ENCODE results near the gene PSME1.

The PSME1 gene

DNA sequence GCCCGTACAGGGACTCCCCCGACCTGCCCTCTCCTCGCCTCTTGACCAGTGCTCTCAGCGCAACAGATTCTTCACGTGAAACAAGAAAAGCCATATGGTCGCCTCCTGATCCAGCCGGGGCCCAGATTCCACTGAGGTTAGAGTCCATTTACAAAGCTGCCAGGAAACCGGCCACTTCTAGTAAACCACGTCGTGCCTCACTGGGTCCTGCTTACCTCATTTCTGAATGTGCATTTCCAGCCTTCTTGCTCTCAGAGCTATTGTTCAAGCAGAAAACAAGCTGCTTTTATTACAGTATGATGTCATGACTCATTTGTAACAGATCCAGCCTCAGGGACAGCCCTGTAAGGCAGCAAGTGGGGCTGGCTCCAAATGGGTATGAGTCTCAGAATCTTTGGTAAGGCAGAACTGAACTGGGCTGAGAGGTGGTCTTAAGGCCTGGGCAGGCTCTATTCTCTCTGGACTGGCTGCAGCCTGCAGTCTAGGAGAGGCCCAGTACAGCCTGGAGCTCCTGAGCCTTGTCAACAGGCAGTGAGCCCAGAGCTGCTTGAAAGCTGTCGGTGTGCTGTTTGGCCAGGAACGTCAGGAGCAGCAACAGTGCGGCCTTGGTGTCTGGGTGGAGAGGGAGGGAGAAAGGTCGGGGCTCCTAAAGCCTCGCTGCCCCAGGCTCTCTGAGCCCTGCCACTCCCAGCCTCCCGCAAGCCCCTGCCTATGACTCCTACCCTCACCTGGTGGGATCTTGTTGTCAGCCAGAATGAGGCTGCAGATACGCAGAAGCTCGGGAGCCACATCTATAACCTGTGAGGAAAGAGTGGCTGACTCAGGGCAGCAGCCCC is 44.2 kb downstream of the PSME1 start:
- Mint-ChIP-seq H3K27ac (ENCODE audit: low read depth) (no peak overlapping the region), H3K4me1 (peaks cover 7% of the 10 kb centered on the region), H3K9me3 (no peaks in the 10 kb centered on the region), H3K36me3 (ENCODE audit: insufficient read depth) (peaks cover 26% of the 10 kb centered on the region), H3K27me3 (no peaks in the 10 kb centered on the region), H3K4me3 (no peak overlapping the region)
- ATAC-seq (replicated peaks; ENCODE audit: extremely low read depth, poor library complexity, severe bottlenecking): no peak
- no peak for DNase-seq (ENCODE audit: low spot score in 2 of 2)

- H3K36me3 Mint-ChIP-seq (ENCODE audit: insufficient read depth): peaks cover 21% of the 10 kb centered on the region
- ATAC-seq (replicated peaks; ENCODE audit: extremely low read depth, poor library complexity, severe bottlenecking): no peak
- no peak overlapping the region for H3K4me3 Mint-ChIP-seq
- no peaks in the 10 kb centered on the region for H3K27me3 Mint-ChIP-seq
- peak overlapping the region; percentile 83 for H3K27ac Mint-ChIP-seq (ENCODE audit: low read depth)
- H3K4me1 Mint-ChIP-seq: peaks cover 4% of the 10 kb centered on the region
- no peaks in the 10 kb centered on the region for H3K9me3 Mint-ChIP-seq
- DNase-seq (ENCODE audit: low spot score in 2 of 2): no peak
Observed at GRCh38 chr14:24181371-24182077, 45.5 kb downstream of the PSME1 start.

DNA sequence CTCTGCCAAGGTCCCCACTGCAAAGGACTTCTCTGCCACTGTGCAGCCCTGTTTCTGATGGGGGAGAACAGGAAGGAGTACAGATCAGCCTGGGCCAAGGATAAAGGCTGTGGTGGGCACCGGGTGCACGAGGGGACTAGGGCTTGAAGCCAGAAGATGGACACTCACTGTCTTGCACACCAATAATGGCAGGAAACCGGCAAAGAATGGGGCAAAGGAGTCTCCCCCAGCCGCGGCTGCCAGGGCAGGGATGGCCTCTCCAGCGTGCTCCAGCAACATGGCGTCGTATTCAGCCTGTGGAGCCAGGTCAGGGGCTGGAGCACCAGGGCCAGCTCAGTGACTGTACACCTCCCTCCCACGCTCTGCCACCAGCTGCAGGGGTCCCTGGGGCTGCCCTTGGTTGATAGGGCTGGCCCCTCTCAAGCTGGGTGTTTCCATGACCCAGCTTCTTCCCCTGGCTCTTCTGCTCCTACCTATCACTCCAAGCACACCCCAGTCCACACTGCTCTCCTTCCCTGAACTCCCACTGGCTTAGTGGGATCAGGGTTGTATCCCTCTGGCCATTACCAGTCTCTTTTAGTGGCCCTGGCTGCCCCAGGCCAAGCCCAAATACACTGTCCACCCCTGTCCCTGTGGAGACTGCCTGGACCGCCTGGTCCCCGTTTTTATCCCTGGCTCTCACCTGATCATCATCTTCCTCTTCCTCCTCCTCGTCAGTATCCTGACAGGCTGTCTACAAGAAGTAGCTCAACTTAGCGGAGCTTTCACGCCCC is 46.3 kb downstream of the PSME1 start:
- H3K9me3 Mint-ChIP-seq: no peaks in the 10 kb centered on the region
- H3K36me3 Mint-ChIP-seq (ENCODE audit: insufficient read depth): peaks cover 24% of the 10 kb centered on the region
- peaks cover 8% of the 10 kb centered on the region for H3K4me1 Mint-ChIP-seq
- no peak overlapping the region for H3K4me3 Mint-ChIP-seq
- DNase-seq (ENCODE audit: low spot score in 2 of 2): no peak
- H3K27ac Mint-ChIP-seq (ENCODE audit: low read depth): peak overlapping the region; percentile 83
- ATAC-seq (replicated peaks; ENCODE audit: extremely low read depth, poor library complexity, severe bottlenecking): no peak
- no peaks in the 10 kb centered on the region for H3K27me3 Mint-ChIP-seq

- Mint-ChIP-seq H3K4me1 (peaks cover 16% of the 10 kb centered on the region), H3K4me3 (no peak overlapping the region), H3K36me3 (ENCODE audit: insufficient read depth) (peaks cover 18% of the 10 kb centered on the region), H3K9me3 (no peaks in the 10 kb centered on the region), H3K27me3 (no peaks in the 10 kb centered on the region), H3K27ac (ENCODE audit: low read depth) (peak overlapping the region; percentile 83)
- ATAC-seq (replicated peaks; ENCODE audit: extremely low read depth, poor library complexity, severe bottlenecking) (no peak), DNase-seq (ENCODE audit: low spot score in 2 of 2) (no peak)
Observed at GRCh38 chr14:24183014-24183481, 47.1 kb downstream of the PSME1 start.

- no peak overlapping the region for H3K4me3 Mint-ChIP-seq
- DNase-seq (ENCODE audit: low spot score in 2 of 2): no peak
- H3K27me3 Mint-ChIP-seq: no peaks in the 10 kb centered on the region
- peak overlapping the region; percentile 38 for H3K27ac Mint-ChIP-seq (ENCODE audit: low read depth)
- H3K9me3 Mint-ChIP-seq: no peaks in the 10 kb centered on the region
- H3K4me1 Mint-ChIP-seq: peaks cover 27% of the 10 kb centered on the region
- H3K36me3 Mint-ChIP-seq (ENCODE audit: insufficient read depth): peaks cover 20% of the 10 kb centered on the region
- ATAC-seq (replicated peaks; ENCODE audit: extremely low read depth, poor library complexity, severe bottlenecking): no peak
Observed at GRCh38 chr14:24184104-24184970, 48.3 kb downstream of the PSME1 start.

DNA sequence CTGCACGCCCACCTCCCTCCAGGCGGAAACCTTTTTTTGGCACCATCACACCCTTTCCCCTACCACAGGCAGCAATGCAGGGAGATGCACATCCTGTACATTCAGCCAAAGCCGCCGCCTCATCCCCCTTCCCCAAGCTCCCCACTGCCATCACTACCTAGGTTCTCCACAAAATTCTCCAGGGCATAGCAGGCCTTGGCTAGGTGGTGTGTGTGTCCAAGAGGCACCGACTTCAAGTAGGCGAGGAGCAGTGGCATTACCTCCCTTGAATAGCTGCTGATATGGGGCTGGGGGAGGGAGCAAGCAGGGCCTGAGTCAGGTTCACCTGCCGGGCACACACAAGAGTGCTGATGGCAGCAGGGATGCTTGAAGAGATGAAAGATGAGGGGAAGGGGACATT is 49.0 kb downstream of the PSME1 start:
- no peaks in the 10 kb centered on the region for H3K27me3 Mint-ChIP-seq
- peaks cover 29% of the 10 kb centered on the region for H3K4me1 Mint-ChIP-seq
- peaks cover 17% of the 10 kb centered on the region for H3K36me3 Mint-ChIP-seq (ENCODE audit: insufficient read depth)
- no peak overlapping the region for H3K4me3 Mint-ChIP-seq
- DNase-seq (ENCODE audit: low spot score in 2 of 2): no peak
- peak overlapping the region; percentile 38 for H3K27ac Mint-ChIP-seq (ENCODE audit: low read depth)
- no peak for ATAC-seq (replicated peaks; ENCODE audit: extremely low read depth, poor library complexity, severe bottlenecking)
- H3K9me3 Mint-ChIP-seq: no peaks in the 10 kb centered on the region

DNA sequence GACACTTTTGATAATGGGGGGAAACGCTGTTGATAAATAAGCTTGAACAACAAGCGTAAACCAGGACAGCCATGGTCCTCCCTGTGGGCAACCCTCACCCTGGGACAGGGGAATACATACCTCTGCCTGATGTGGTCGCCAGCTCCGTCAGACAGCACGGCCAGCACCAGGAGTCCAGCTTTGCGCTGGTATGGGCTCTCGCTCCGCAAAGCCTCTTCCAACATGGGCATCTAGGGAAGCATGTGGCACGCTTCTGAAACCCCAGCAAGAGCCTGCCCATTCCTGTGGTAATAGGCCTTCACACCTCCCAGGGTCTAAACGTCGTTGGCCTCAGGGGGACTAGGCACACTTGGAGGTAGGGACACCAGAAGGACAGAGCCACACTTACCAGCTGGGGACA is 49.7 kb downstream of the PSME1 start:
- Mint-ChIP-seq H3K4me3 (no peak overlapping the region), H3K36me3 (ENCODE audit: insufficient read depth) (peaks cover 14% of the 10 kb centered on the region), H3K27me3 (no peaks in the 10 kb centered on the region), H3K4me1 (peaks cover 29% of the 10 kb centered on the region), H3K9me3 (no peaks in the 10 kb centered on the region), H3K27ac (ENCODE audit: low read depth) (no peak overlapping the region)
- no peak for ATAC-seq (replicated peaks; ENCODE audit: extremely low read depth, poor library complexity, severe bottlenecking)
- DNase-seq (ENCODE audit: low spot score in 2 of 2): no peak

DNA sequence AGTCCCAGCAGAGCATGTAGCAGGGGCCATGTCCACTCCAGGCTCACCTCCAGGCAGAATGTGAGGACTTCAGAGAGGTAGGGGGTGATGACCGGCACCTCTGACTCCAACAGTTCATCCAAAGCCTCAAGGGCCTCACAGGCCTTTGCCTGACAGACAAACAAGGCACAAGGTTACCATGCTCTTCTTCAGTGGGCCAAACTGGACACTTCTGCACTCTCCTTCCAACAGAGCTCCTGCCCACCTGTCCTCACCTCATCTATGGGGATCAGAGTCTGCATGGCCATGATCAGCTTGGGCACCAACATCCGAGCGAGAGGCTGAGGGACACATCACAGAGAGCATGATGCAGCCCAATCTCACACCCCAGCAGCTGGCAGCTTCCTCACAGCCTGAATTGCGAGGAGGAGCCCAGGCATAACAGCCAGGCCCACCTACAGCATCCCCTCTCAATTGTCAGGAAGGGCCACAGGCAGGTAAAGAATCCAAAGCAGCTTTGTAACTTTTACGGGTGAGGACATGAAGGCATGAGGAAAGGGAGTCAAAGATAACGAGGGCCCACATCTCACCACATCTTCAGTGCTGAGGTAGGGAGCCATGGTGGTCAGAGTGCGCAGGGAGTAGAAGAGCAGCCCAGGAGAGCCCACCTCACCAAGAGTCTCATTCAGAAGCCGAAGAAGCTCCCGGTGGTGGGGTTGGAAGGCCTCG is 51.0 kb downstream of the PSME1 start:
- no peak for ATAC-seq (replicated peaks; ENCODE audit: extremely low read depth, poor library complexity, severe bottlenecking)
- Mint-ChIP-seq H3K4me3 (peak overlapping the region; percentile 78), H3K27me3 (no peaks in the 10 kb centered on the region), H3K9me3 (no peaks in the 10 kb centered on the region), H3K27ac (ENCODE audit: low read depth) (peak overlapping the region; percentile 90), H3K4me1 (peaks cover 33% of the 10 kb centered on the region), H3K36me3 (ENCODE audit: insufficient read depth) (peaks cover 14% of the 10 kb centered on the region)
- DNase-seq (ENCODE audit: low spot score in 2 of 2): no peak

- peak overlapping the region; percentile 78 for H3K4me3 Mint-ChIP-seq
- no peaks in the 10 kb centered on the region for H3K27me3 Mint-ChIP-seq
- H3K36me3 Mint-ChIP-seq (ENCODE audit: insufficient read depth): peaks cover 16% of the 10 kb centered on the region
- H3K9me3 Mint-ChIP-seq: no peaks in the 10 kb centered on the region
- peak overlapping the region; percentile 90 for H3K27ac Mint-ChIP-seq (ENCODE audit: low read depth)
- H3K4me1 Mint-ChIP-seq: peaks cover 36% of the 10 kb centered on the region
- DNase-seq (ENCODE audit: low spot score in 2 of 2): no peak
- ATAC-seq (replicated peaks; ENCODE audit: extremely low read depth, poor library complexity, severe bottlenecking): no peak
Observed at GRCh38 chr14:24187539-24187915, 51.5 kb downstream of the PSME1 start.
